Progenitor cell of endocrine pancreas (in vitro differentiated cells): ENCODE measurements around the gene SLC2A6. TPM values are rescaled to one million over a fixed set of nuclear protein-coding genes. Genes with fewer than 3 reads are reported as not detected.

Source experiments
- DNase-seq: peaks from one replicate; pipeline ENCODE4 v3.0.0; 2021; ENCODE audit warnings: low spot score; ENCODE audit not compliant: unreplicated experiment
- H3K27ac Mint-ChIP-seq: 2 replicates; pipeline ENCODE4 v1.8.0; 2021; ENCODE audit warnings: mild to moderate bottlenecking, moderate library complexity, mixed read lengths
- H3K27me3 Mint-ChIP-seq: 2 replicates; pipeline ENCODE4 v1.8.0; 2021; ENCODE audit warnings: mixed read lengths
- H3K36me3 Mint-ChIP-seq: 2 replicates; pipeline ENCODE4 v1.8.0; 2022; ENCODE audit warnings: mixed read lengths; ENCODE audit not compliant: insufficient read depth
- H3K4me1 Mint-ChIP-seq: 2 replicates; pipeline ENCODE4 v1.8.0; 2021; ENCODE audit warnings: low read depth, mixed read lengths
- H3K4me3 Mint-ChIP-seq: 2 replicates; pipeline ENCODE4 v1.8.0; 2021; ENCODE audit warnings: low read depth, mild to moderate bottlenecking, moderate library complexity, mixed read lengths
- H3K9me3 Mint-ChIP-seq: 2 replicates; pipeline ENCODE4 v1.8.0; 2021; ENCODE audit warnings: low read depth, mixed read lengths
- CTCF ChIP-seq: fragments of 200-600 bp; sonication (generic); IDR thresholded peaks from one replicate; pipeline ENCODE4 v1.5.0; 2021; ENCODE audit warnings: antibody characterized with exemption, mild to moderate bottlenecking; ENCODE audit not compliant: unreplicated experiment
- total RNA-seq: library from RNA; stranded (reverse); gene quantifications from 2 replicates; pipeline ENCODE4 v1.2.1, GENCODE V29; 2021

SLC2A6 gene
- total RNA-seq, 1 donor from 2014 or later: 4.7 TPM

DNA sequence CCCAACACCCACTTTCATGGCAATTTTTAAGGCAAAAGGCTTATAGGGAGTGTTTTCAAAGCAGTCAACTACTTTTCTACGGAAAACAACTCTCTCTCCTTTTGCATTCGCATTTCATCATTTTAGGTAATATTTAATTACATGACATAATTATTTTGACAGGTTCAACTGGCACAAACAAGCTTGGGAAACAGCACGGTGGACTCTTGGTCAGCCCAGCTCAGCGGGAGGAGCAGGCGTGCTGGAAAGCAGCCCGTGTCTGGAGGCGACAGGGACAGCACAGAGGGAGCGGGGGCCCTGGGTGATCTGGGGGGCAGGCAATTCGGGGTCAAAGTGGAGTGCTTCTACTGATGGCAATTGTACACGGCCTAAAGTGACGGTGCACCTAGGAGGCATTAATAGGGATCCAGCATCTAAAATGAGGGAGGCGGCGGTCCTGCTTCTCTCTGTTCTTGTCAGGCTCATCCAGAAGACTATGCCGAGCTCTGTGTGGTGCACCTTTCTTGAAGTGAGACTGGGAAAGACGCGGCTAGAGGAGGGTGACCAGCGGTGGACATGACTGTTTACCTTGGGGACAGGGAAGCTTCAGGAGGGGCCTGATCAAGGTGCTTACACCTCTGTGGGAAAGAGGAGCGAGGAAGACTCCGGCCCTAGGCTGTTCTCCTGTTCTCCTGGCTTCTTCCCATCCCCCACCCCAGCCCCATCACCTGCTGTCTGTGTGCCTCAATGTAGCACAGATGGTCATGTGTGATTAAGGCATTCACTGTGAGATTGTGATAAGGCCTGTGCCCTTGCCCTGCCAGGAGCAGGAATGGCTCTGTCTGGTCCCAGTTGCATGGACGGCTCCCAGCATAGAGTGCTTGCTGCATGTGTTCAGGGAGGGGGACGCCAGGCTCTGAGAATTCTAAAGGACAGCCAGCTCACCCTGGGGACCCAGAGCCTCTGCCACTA, 42.5 kb upstream of the SLC2A6 start:
- no peak for TF ChIP-seq CTCF
- Mint-ChIP-seq H3K4me3 (no peak overlapping the region), H3K27ac (peak overlapping the region; percentile 73), H3K4me1 (peaks cover under 1% of the 10 kb centered on the region), H3K9me3 (no peaks in the 10 kb centered on the region), H3K27me3 (peaks cover 28% of the 10 kb centered on the region), H3K36me3 (no peaks in the 10 kb centered on the region)
- no peak for DNase-seq

- Mint-ChIP-seq H3K4me3 (no peak overlapping the region), H3K9me3 (no peaks in the 10 kb centered on the region), H3K27me3 (peaks cover 20% of the 10 kb centered on the region), H3K4me1 (no peaks in the 10 kb centered on the region), H3K36me3 (no peaks in the 10 kb centered on the region), H3K27ac (no peak overlapping the region)
- TF ChIP-seq CTCF: no peak
- DNase-seq: no peak
Measured at GRCh38 chr9:133520121-133520835, 41.4 kb upstream of the SLC2A6 start.

GRCh38 chr9:133519693-133520092, 40.8 kb upstream of the SLC2A6 start:
- TF ChIP-seq CTCF: no peak
- Mint-ChIP-seq H3K4me1 (no peaks in the 10 kb centered on the region), H3K36me3 (no peaks in the 10 kb centered on the region), H3K27me3 (peaks cover 20% of the 10 kb centered on the region), H3K4me3 (no peak overlapping the region), H3K27ac (no peak overlapping the region), H3K9me3 (no peaks in the 10 kb centered on the region)
- DNase-seq: no peak

- Mint-ChIP-seq H3K27me3 (peaks cover 19% of the 10 kb centered on the region), H3K4me3 (no peak overlapping the region), H3K27ac (no peak overlapping the region), H3K36me3 (no peaks in the 10 kb centered on the region), H3K9me3 (no peaks in the 10 kb centered on the region), H3K4me1 (no peaks in the 10 kb centered on the region)
- no peak for TF ChIP-seq CTCF
- DNase-seq: no peak
Measured at GRCh38 chr9:133518706-133519449, 40.0 kb upstream of the SLC2A6 start.

DNA sequence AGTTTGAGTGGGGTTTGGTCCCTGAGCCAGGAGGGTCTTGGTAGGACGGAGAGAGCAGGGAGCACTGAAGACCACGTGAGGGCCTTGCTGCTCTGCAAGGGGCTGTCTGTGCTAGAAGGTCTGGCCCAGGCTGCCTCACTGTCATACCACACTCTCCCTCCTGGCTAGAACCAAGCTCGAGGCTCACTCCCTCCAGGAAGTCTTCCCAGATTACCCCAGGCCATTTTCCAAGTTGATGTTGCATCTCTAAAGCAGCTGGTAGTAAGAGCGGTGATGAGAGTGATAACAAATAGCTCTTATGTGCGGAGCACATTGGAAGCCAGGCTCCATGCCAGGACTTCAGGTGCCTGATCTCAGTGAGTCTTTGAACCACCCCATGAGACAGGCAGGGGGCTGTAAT, 39.3 kb upstream of the SLC2A6 start:
- H3K4me3 Mint-ChIP-seq: no peak overlapping the region
- no peaks in the 10 kb centered on the region for H3K4me1 Mint-ChIP-seq
- H3K27ac Mint-ChIP-seq: no peak overlapping the region
- TF ChIP-seq CTCF: no peak
- no peaks in the 10 kb centered on the region for H3K36me3 Mint-ChIP-seq
- DNase-seq: no peak
- H3K9me3 Mint-ChIP-seq: no peaks in the 10 kb centered on the region
- peaks cover 13% of the 10 kb centered on the region for H3K27me3 Mint-ChIP-seq
